WTC11 (cell line): ENCODE results near the gene PPM1N. TPM values are rescaled to one million over a fixed set of nuclear protein-coding genes. Genes with fewer than 3 reads are reported as not detected.

Experiments used
- ATAC-seq: fragments of 200-7000 bp; cut with Tn5 transposase; 2 replicates; pipeline ENCODE4 v1.10.0; 2021; ENCODE audit warnings: mild to moderate bottlenecking, moderate library complexity
- CTCF ChIA-PET: fragments of 300-600 bp; sonication (Branson Sonifier 250); formaldehyde crosslinking; loops from one replicate; lab custom pipeline; 2021; ENCODE audit warnings: antibody characterized with exemption; lab: Charles Lee
- POLR2A ChIA-PET: fragments of 350-600 bp; sonication (Branson Sonifier 250); formaldehyde crosslinking; loops from one replicate; lab custom pipeline; 2021; ENCODE audit warnings: antibody characterized with exemption; lab: Charles Lee
- DNase-seq: peaks from one replicate; pipeline ENCODE4 v3.0.0; 2021; ENCODE audit warnings: low spot score
- H3K27ac Mint-ChIP-seq: 2 replicates; pipeline ENCODE4 v1.8.0; 2021; ENCODE audit warnings: mixed read lengths
- H3K27me3 Mint-ChIP-seq: 2 replicates; pipeline ENCODE4 v1.8.0; 2021; ENCODE audit warnings: low read depth, mild to moderate bottlenecking, moderate library complexity, mixed read lengths
- H3K36me3 Mint-ChIP-seq: 2 replicates; pipeline ENCODE4 v1.8.0; 2021; ENCODE audit warnings: mixed read lengths
- H3K4me1 Mint-ChIP-seq: 2 replicates; pipeline ENCODE4 v1.8.0; 2022; ENCODE audit warnings: mixed read lengths
- H3K4me3 Mint-ChIP-seq: 2 replicates; pipeline ENCODE4 v1.8.0; 2021; ENCODE audit warnings: mild to moderate bottlenecking, moderate library complexity, mixed read lengths
- H3K9me3 Mint-ChIP-seq: 2 replicates; pipeline ENCODE4 v1.8.0; 2021; ENCODE audit warnings: mixed read lengths
- CREB1 ChIP-seq: sonication (generic); formaldehyde crosslinking; IDR thresholded peaks from 2 replicates; pipeline ENCODE4 v1.8.0; 2023; ENCODE audit warnings: mild to moderate bottlenecking, missing genetic modification reagents
- ETV6 ChIP-seq: sonication (generic); formaldehyde crosslinking; IDR thresholded peaks from 2 replicates; pipeline ENCODE4 v1.8.1; 2022; ENCODE audit warnings: mild to moderate bottlenecking, missing genetic modification reagents
- GABPB1 ChIP-seq: sonication (generic); formaldehyde crosslinking; IDR thresholded peaks from 2 replicates; pipeline ENCODE4 v1.8.1; 2023; ENCODE audit warnings: mild to moderate bottlenecking, missing genetic modification reagents
- GRHL2 ChIP-seq: fragments of 250-450 bp; sonication (Bioruptor Pico); IDR thresholded peaks from 2 replicates; pipeline ENCODE4 v1.8.0; 2022; ENCODE audit warnings: mild to moderate bottlenecking, moderate library complexity; ENCODE audit not compliant: insufficient replicate concordance, severe bottlenecking
- GTF2I ChIP-seq: fragments of 250-450 bp; sonication (Bioruptor Pico); conservative IDR thresholded peaks from 2 replicates; pipeline ENCODE4 v1.4.0; 2021; ENCODE audit warnings: mild to moderate bottlenecking
- IRF2 ChIP-seq: sonication (generic); formaldehyde crosslinking; IDR thresholded peaks from 2 replicates; pipeline ENCODE4 v1.8.0; 2022; ENCODE audit warnings: low read depth, missing genetic modification reagents, borderline replicate concordance
- KAT7 ChIP-seq: sonication (generic); formaldehyde crosslinking; IDR thresholded peaks from 2 replicates; pipeline ENCODE4 v1.8.1; 2023; ENCODE audit warnings: missing genetic modification reagents, mild to moderate bottlenecking, borderline replicate concordance
- NR3C1 ChIP-seq: sonication (generic); formaldehyde crosslinking; conservative IDR thresholded peaks from 2 replicates; pipeline ENCODE4 v1.8.1; 2023; ENCODE audit warnings: low read depth, mild to moderate bottlenecking, missing genetic modification reagents
- OVOL2 ChIP-seq: fragments of 250-450 bp; sonication (Bioruptor Pico); IDR thresholded peaks from 2 replicates; pipeline ENCODE4 v1.9.0; 2021; ENCODE audit warnings: mild to moderate bottlenecking, borderline replicate concordance
- PRRX2 ChIP-seq: fragments of 250-450 bp; sonication (Bioruptor Pico); IDR thresholded peaks from 2 replicates; pipeline ENCODE4 v1.8.0; 2021; ENCODE audit warnings: mild to moderate bottlenecking
- SMAD3 ChIP-seq: sonication (generic); formaldehyde crosslinking; IDR thresholded peaks from 2 replicates; pipeline ENCODE4 v1.8.0; 2022; ENCODE audit warnings: missing genetic modification reagents, mild to moderate bottlenecking, borderline replicate concordance
- TCF7 ChIP-seq: sonication (generic); formaldehyde crosslinking; IDR thresholded peaks from 2 replicates; pipeline ENCODE4 v1.8.0; 2022; ENCODE audit warnings: mild to moderate bottlenecking, low read depth, missing genetic modification reagents, moderate library complexity
- ZNF232 ChIP-seq: sonication (generic); formaldehyde crosslinking; IDR thresholded peaks from 2 replicates; pipeline ENCODE4 v1.8.0; 2022; ENCODE audit warnings: mild to moderate bottlenecking, missing genetic modification reagents
- ZNF423 ChIP-seq: fragments of 250-450 bp; sonication (Bioruptor Pico); IDR thresholded peaks from 2 replicates; pipeline ENCODE4 v2.1.2; 2022; ENCODE audit warnings: mild to moderate bottlenecking, moderate library complexity
- total RNA-seq: library from RNA; stranded (reverse); gene quantifications from 3 replicates; pipeline ENCODE4 v1.2.3, GENCODE V29; 2021
- TF ChIP-seq, protein P1 (sequence below): sonication (generic); formaldehyde crosslinking; IDR thresholded peaks from 2 replicates; pipeline ENCODE4 v1.8.0; 2023; ENCODE audit warnings: missing genetic modification reagents
- TF ChIP-seq, protein P2 (sequence below): fragments of 250-450 bp; sonication (Bioruptor Pico); IDR thresholded peaks from 2 replicates; pipeline ENCODE4 v1.8.0; 2021; ENCODE audit warnings: mild to moderate bottlenecking
- TF ChIP-seq, protein P3 (sequence below): fragments of 200-600 bp; IDR thresholded peaks from 2 replicates; pipeline ENCODE4 v1.8.0; 2022; ENCODE audit warnings: antibody characterized with exemption
- TF ChIP-seq, protein P4 (sequence below): sonication (generic); formaldehyde crosslinking; IDR thresholded peaks from 2 replicates; pipeline ENCODE4 v1.8.0; 2022; ENCODE audit warnings: mild to moderate bottlenecking, missing genetic modification reagents
- TF ChIP-seq, protein P5 (sequence below): sonication (generic); formaldehyde crosslinking; IDR thresholded peaks from 2 replicates; pipeline ENCODE4 v1.8.1; 2023; ENCODE audit warnings: mild to moderate bottlenecking, missing genetic modification reagents
- TF ChIP-seq, protein P6 (sequence below): sonication (generic); formaldehyde crosslinking; IDR thresholded peaks from 2 replicates; pipeline ENCODE4 v1.8.1; 2022; ENCODE audit warnings: low read depth, mild to moderate bottlenecking, moderate library complexity, missing genetic modification reagents, borderline replicate concordance
- TF ChIP-seq, protein P7 (sequence below): sonication (generic); formaldehyde crosslinking; IDR thresholded peaks from 2 replicates; pipeline ENCODE4 v1.8.0; 2022; ENCODE audit warnings: mild to moderate bottlenecking, missing genetic modification reagents

Gene PPM1N
- total RNA-seq, 1 experiment from 2014 or later, result 10.3 TPM

DNA sequence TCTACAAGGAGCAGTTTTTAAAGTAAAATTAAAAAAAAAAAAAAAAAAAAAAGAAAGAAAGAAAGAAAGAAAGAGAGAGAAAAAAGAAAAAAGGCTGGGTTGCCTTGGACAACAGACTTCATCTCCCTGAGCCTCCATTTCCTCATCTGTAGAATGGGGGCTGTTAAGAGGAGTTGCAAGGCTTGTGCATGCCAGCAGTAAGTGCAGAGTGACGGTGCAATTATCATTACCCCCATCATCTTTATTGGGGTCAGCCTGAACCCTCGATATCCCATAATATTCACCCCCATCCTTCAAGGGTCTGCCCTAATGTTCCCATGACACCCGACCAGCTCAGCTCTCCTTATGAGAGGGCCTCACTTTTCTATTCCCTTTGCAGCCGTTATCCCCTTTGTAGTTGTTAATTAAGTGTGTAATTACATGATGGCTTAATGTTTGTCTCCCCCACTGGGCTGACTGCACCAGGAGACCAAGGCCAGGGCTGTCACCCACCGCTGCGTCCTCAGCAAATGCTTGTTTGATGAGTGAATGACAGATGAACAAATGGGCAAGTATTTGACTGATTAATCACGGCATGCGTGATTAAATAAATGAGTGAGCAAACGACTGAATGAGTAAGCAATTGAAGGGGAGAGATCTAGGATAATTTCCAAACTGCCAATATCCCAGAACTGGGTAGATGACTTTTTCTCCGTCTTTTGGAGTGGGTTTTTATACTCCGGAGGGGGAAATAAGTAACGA lies 20.4 kb upstream of the PPM1N start:
- TF ChIP-seq, protein P1, sequence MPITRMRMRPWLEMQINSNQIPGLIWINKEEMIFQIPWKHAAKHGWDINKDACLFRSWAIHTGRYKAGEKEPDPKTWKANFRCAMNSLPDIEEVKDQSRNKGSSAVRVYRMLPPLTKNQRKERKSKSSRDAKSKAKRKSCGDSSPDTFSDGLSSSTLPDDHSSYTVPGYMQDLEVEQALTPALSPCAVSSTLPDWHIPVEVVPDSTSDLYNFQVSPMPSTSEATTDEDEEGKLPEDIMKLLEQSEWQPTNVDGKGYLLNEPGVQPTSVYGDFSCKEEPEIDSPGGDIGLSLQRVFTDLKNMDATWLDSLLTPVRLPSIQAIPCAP (CRISPR knock-in tag), result no peak
- TF ChIP-seq TCF7 (no peak), SMAD3 (CRISPR knock-in tag) (no peak), GRHL2 (CRISPR knock-in tag) (no peak), GTF2I (CRISPR knock-in tag) (no peak), GABPB1 (CRISPR knock-in tag) (no peak; the same call in 1 of the 2 replicates), OVOL2 (no peak)
- TF ChIP-seq, protein P2, sequence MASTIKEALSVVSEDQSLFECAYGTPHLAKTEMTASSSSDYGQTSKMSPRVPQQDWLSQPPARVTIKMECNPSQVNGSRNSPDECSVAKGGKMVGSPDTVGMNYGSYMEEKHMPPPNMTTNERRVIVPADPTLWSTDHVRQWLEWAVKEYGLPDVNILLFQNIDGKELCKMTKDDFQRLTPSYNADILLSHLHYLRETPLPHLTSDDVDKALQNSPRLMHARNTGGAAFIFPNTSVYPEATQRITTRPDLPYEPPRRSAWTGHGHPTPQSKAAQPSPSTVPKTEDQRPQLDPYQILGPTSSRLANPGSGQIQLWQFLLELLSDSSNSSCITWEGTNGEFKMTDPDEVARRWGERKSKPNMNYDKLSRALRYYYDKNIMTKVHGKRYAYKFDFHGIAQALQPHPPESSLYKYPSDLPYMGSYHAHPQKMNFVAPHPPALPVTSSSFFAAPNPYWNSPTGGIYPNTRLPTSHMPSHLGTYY (CRISPR knock-in tag), result no peak
- TF ChIP-seq, protein P3, sequence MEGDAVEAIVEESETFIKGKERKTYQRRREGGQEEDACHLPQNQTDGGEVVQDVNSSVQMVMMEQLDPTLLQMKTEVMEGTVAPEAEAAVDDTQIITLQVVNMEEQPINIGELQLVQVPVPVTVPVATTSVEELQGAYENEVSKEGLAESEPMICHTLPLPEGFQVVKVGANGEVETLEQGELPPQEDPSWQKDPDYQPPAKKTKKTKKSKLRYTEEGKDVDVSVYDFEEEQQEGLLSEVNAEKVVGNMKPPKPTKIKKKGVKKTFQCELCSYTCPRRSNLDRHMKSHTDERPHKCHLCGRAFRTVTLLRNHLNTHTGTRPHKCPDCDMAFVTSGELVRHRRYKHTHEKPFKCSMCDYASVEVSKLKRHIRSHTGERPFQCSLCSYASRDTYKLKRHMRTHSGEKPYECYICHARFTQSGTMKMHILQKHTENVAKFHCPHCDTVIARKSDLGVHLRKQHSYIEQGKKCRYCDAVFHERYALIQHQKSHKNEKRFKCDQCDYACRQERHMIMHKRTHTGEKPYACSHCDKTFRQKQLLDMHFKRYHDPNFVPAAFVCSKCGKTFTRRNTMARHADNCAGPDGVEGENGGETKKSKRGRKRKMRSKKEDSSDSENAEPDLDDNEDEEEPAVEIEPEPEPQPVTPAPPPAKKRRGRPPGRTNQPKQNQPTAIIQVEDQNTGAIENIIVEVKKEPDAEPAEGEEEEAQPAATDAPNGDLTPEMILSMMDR, result no peak
- TF ChIP-seq, protein P4, sequence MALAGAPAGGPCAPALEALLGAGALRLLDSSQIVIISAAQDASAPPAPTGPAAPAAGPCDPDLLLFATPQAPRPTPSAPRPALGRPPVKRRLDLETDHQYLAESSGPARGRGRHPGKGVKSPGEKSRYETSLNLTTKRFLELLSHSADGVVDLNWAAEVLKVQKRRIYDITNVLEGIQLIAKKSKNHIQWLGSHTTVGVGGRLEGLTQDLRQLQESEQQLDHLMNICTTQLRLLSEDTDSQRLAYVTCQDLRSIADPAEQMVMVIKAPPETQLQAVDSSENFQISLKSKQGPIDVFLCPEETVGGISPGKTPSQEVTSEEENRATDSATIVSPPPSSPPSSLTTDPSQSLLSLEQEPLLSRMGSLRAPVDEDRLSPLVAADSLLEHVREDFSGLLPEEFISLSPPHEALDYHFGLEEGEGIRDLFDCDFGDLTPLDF (CRISPR knock-in tag), result no peak
- TF ChIP-seq, protein P5, sequence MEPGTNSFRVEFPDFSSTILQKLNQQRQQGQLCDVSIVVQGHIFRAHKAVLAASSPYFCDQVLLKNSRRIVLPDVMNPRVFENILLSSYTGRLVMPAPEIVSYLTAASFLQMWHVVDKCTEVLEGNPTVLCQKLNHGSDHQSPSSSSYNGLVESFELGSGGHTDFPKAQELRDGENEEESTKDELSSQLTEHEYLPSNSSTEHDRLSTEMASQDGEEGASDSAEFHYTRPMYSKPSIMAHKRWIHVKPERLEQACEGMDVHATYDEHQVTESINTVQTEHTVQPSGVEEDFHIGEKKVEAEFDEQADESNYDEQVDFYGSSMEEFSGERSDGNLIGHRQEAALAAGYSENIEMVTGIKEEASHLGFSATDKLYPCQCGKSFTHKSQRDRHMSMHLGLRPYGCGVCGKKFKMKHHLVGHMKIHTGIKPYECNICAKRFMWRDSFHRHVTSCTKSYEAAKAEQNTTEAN (CRISPR knock-in tag), result no peak
- TF ChIP-seq, protein P6, sequence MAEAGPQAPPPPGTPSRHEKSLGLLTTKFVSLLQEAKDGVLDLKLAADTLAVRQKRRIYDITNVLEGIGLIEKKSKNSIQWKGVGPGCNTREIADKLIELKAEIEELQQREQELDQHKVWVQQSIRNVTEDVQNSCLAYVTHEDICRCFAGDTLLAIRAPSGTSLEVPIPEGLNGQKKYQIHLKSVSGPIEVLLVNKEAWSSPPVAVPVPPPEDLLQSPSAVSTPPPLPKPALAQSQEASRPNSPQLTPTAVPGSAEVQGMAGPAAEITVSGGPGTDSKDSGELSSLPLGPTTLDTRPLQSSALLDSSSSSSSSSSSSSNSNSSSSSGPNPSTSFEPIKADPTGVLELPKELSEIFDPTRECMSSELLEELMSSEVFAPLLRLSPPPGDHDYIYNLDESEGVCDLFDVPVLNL (CRISPR knock-in tag), result no peak
- H3K4me1 Mint-ChIP-seq, result peaks cover 27% of the 10 kb centered on the region
- peaks cover 55% of the 10 kb centered on the region for H3K27me3 Mint-ChIP-seq
- H3K27ac Mint-ChIP-seq, result peak overlapping the region; percentile 99
- DNase-seq, result no peak
- H3K4me3 Mint-ChIP-seq, result peak overlapping the region; percentile 69
- ChIA-PET CTCF (interaction anchor here (0.6 to 7.1 kb wide), 39 partner anchors 8 to 599 kb away, joined by 3 to 325 read pairs (median 7); partner anchors contain the start of genes ERCC1, FOSB, OPA3 and PPM1N), POLR2A (interaction anchor here (0.8 to 3.0 kb wide), 4 partner anchors 9 to 51 kb away, joined by 12 to 28 read pairs (median 14); partner anchors contain the start of gene FOSB)
- ATAC-seq, result no peak
- H3K36me3 Mint-ChIP-seq, result no peaks in the 10 kb centered on the region
- no peaks in the 10 kb centered on the region for H3K9me3 Mint-ChIP-seq

DNA sequence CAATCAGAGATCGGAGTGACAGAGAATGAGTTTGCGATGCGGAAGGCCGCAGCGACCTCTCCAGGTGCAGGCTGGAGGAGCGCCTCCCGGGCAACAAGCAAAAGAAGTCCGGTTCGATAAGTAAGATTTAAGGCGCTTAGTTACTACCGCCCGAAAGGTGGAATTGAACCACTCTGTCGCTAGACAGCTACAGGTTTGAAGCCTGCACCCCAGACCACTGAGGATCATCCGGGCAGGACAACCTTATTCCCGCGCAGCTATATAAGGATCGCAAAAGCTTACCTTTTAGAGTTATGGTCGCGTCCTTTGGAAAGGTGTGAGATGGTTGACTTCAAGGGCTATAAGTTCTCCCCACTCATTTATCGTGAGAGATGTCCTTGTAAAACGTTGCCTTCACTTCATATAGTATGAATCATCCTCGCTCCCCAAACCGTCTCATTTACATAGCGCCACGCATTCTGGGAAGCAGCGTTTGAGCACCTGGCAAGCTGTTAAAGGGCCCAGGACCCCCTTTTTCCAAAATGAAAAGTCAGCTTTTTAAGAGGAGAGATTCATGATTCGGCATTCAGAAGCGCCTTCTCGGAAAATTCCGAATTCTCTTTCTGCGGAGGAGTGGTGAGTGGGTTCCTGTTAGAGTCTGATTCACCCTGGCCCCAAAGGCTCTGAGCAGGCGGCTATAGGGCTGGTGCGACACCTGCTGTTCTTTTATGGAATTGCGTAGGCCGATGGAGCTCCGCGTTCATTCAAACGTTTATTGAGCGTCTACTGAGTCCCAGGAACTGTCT lies 19.6 kb upstream of the PPM1N start:
- Mint-ChIP-seq H3K36me3 (no peaks in the 10 kb centered on the region), H3K4me3 (peak overlapping the region; percentile 69), H3K27me3 (peaks cover 47% of the 10 kb centered on the region), H3K9me3 (no peaks in the 10 kb centered on the region), H3K4me1 (peaks cover 23% of the 10 kb centered on the region), H3K27ac (peak overlapping the region; percentile 99)
- ATAC-seq (peak; percentile 94), DNase-seq (peak; percentile 90)
- ChIA-PET POLR2A (interaction anchor here (0.8 to 3.0 kb wide), 5 partner anchors 10 to 54 kb away, joined by 3 to 28 read pairs (median 12); partner anchors contain the start of gene FOSB), CTCF (interaction anchor here (0.5 to 7.1 kb wide), 57 partner anchors 11 to 598 kb away, joined by 3 to 325 read pairs (median 5); partner anchors contain the start of genes BLOC1S3, EML2, ERCC1 and ERCC2)
- TF ChIP-seq ZNF423 (no peak), NR3C1 (CRISPR knock-in tag) (no peak), ETV6 (CRISPR knock-in tag) (peak; percentile 82), PRRX2 (CRISPR knock-in tag) (no peak), ZNF232 (CRISPR knock-in tag) (no peak), KAT7 (no peak), CREB1 (CRISPR knock-in tag) (no peak), GTF2I (CRISPR knock-in tag) (peak; percentile 67; the same call in 1 of the 2 replicates), IRF2 (CRISPR knock-in tag) (no peak)
- TF ChIP-seq, protein P3, result peak; percentile 90
- TF ChIP-seq, protein P7, sequence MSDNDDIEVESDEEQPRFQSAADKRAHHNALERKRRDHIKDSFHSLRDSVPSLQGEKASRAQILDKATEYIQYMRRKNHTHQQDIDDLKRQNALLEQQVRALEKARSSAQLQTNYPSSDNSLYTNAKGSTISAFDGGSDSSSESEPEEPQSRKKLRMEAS (CRISPR knock-in tag), result peak; percentile 33; the same call in 1 of the 2 replicates
